ENCODE measurements around the gene TYK2. TPM values are rescaled to one million over a fixed set of nuclear protein-coding genes. Genes with fewer than 3 reads are reported as not detected.
A peak's percentile ranks its signal among the peaks of the same experiment; 100 is the strongest.
"Not testable (repeated sequence)": the region's sequence is repeated elsewhere in the genome, so short reads cannot be mapped to it uniquely, and the experiment has no call there.

The TYK2 gene
- total and polyA plus RNA-seq, 2 experiments from 2014 or later = 60.4 to 85.5 TPM

DNA sequence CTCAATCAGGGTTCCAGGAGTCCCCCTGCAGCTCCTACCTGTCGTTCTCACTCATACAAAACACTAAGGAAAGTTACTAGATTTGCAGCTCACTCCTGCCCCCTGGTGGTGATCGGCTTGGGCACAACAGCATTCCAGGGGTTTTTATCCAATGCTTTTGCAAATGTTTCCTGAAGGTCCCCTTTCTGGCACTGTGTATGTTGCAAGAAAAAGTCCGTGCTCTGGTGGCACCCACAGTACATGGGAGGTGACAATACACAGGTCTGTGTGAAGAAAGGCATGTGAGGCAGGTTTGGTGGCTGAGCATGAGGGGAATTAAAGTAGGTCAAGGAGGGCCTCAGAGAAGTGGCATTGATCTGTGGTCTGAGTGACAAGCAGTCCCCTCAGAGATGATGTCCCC is 8.6 kb upstream of the TYK2 start:
- DNase-seq = peak; percentile 73

DNA sequence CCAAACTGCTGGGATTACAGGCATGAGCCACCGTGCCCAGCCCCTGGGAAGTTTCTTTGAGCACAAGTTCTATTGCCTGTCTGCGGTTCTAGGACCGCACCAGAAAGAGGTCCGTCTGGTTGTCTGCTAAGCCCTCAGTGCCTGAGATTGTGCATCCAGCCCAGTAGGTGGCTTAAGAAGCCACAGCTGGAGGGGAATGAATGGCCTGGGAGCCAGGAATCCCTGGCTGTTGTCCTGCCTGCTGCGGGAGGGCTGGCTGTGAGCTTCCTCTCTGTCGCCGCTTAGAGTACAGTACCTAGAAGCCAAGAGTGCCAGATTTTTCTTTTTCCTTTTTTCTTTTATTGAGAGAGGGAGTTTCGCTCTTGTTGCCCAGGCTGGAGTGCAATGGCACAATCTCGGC is 4.2 kb upstream of the TYK2 start:
- Histone ChIP-seq H3K9me3 (ENCODE audit: low read depth) (no peaks in the 10 kb centered on the region), H3K9me2 (ENCODE audit: insufficient read depth) (no peaks in the 10 kb centered on the region), H3K27ac (no peak overlapping the region), H3F3A (ENCODE audit: insufficient read depth) (no peaks in the 10 kb centered on the region), H3K36me3 (ENCODE audit: low read depth) (no peaks in the 10 kb centered on the region), H3K79me2 (ENCODE audit: insufficient read depth) (peaks cover 8% of the 10 kb centered on the region), H4K20me1 (ENCODE audit: insufficient read depth) (no peaks in the 10 kb centered on the region), H2AFZ (no peak overlapping the region), H3K4me1 (ENCODE audit: insufficient read depth) (no peaks in the 10 kb centered on the region), H3K27me3 (replicated peaks; ENCODE audit: insufficient read depth) (no peaks in the 10 kb centered on the region), H3K4me2 (ENCODE audit: unreplicated experiment) (no peak overlapping the region), H3K4me3 (no peak overlapping the region), H3K9ac (no peak overlapping the region)
- no peak for DNase-seq
- 85 to 87% methylated on average over 9 of the region's 9 CpGs for WGBS, 2 experiments (ENCODE audit: low coverage in 1 of 2, low lambda C conversion rate in 2 of 2, missing lambda C conversion rate in 2 of 2)
- TF ChIP-seq EZH2 (IDR thresholded peaks at IDR 0.05; ENCODE audit: insufficient read depth, poor library complexity, severe bottlenecking) (no peak), EZH2phosphoT487 (IDR thresholded peaks at IDR 0.05; ENCODE audit: insufficient read depth, low read depth) (no peak)
- in situ Hi-C loops (cut with MboI) = loop anchor here (25.0 kb wide), 1 partner anchor 447 kb away; the partner anchor contains the start of gene OLFM2

More for the DNA sequence above, 8.6 kb upstream of the TYK2 start:
- Histone ChIP-seq H3F3A (ENCODE audit: insufficient read depth) (0 out of 2 replicates have a peak, but pooled peaks cover 6% of the 10 kb centered on the region), H3K27me3 (replicated peaks; ENCODE audit: insufficient read depth) (no peaks in the 10 kb centered on the region), H4K20me1 (ENCODE audit: insufficient read depth) (no peaks in the 10 kb centered on the region), H3K4me2 (ENCODE audit: unreplicated experiment) (no peak overlapping the region), H3K9me3 (ENCODE audit: low read depth) (no peaks in the 10 kb centered on the region), H3K79me2 (ENCODE audit: insufficient read depth) (no peaks in the 10 kb centered on the region), H3K9ac (no peak overlapping the region), H3K36me3 (ENCODE audit: low read depth) (peaks cover 6% of the 10 kb centered on the region; the same call in 1 of the 2 replicates), H3K27ac (no peak overlapping the region), H3K4me3 (no peak overlapping the region), H2AFZ (no peak overlapping the region), H3K4me1 (ENCODE audit: insufficient read depth) (no peaks in the 10 kb centered on the region), H3K9me2 (ENCODE audit: insufficient read depth) (no peaks in the 10 kb centered on the region)
- in situ Hi-C loops (cut with MboI) = loop anchor here (5.0 to 25.0 kb wide), 2 partner anchors 117 to 452 kb away; partner anchors contain the start of genes ICAM1 and OLFM2
- TF ChIP-seq EZH2phosphoT487 (IDR thresholded peaks at IDR 0.05; ENCODE audit: insufficient read depth, low read depth) (no peak), EZH2 (IDR thresholded peaks at IDR 0.05; ENCODE audit: insufficient read depth, poor library complexity, severe bottlenecking) (no peak)
- WGBS, 2 experiments (ENCODE audit: low coverage in 1 of 2, low lambda C conversion rate in 2 of 2, missing lambda C conversion rate in 2 of 2) = 0 to 2% methylated on average over 3 of the region's 3 CpGs

DNA sequence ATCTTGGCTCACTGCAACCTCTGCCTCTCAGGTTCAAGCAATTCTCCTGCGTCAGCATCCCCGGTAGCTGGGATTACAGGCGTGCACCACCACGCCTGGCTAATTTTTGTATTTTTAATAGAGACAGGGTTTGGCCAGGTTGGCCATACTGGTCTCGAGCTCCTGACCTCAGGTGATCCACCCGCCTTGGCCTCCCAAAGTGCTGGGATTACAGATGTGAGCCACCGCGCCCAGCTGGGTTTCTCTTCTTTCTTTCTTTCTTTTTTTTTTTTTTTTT is 2.8 kb upstream of the TYK2 start:
- H2AFZ ChIP-seq; H3K36me3 ChIP-seq (ENCODE audit: low read depth); H3K27me3 ChIP-seq (replicated peaks; ENCODE audit: insufficient read depth); H3K4me3 ChIP-seq; H3K4me2 ChIP-seq (ENCODE audit: unreplicated experiment); H3K9me2 ChIP-seq (ENCODE audit: insufficient read depth); H4K20me1 ChIP-seq (ENCODE audit: insufficient read depth); H3K9me3 ChIP-seq (ENCODE audit: low read depth); DNase-seq; H3F3A ChIP-seq (ENCODE audit: insufficient read depth); H3K27ac ChIP-seq; H3K4me1 ChIP-seq (ENCODE audit: insufficient read depth); H3K9ac ChIP-seq: not testable (repeated sequence)
- in situ Hi-C loops (cut with MboI) = loop anchor here (25.0 kb wide), 1 partner anchor 446 kb away; the partner anchor contains the start of gene OLFM2
- 86 to 94% methylated on average over 6 to 8 of the region's 8 CpGs for WGBS, 2 experiments (ENCODE audit: low coverage in 1 of 2, low lambda C conversion rate in 2 of 2, missing lambda C conversion rate in 2 of 2)
- peaks cover 11% of the 10 kb centered on the region for H3K79me2 ChIP-seq (ENCODE audit: insufficient read depth)

DNA sequence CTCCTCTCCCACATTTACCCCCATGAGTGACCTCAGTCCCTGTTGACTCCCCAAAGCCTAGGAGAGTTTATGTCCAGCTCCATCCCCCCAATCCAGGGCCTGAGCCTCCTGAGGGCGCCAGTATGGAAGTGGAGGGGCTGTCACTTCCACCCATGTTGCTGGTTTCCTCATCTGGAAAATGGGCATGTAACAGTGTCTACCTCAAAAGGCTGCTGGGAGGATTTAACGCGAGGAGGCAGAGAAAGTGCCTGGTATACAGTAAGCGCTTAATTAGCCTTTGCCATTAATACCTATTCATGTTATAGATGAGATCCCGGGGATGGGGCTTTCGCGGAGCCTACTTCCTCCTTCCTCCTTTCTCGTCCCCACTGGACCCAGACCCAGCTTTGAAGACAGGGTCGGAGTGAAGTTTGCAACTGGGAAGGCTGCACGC is 476 bp downstream of the TYK2 start:
- in situ Hi-C loops (cut with MboI) = loop anchor here (25.0 kb wide), 1 partner anchor 443 kb away; the partner anchor contains the start of gene OLFM2

More for the DNA sequence above, 476 bp downstream of the TYK2 start:
- Histone ChIP-seq H3K27me3 (replicated peaks; ENCODE audit: insufficient read depth) (no peaks in the 10 kb centered on the region), H3K9me2 (ENCODE audit: insufficient read depth) (no peaks in the 10 kb centered on the region), H3K9ac (peak overlapping the region; percentile 83), H3K4me3 (peak overlapping the region; percentile 85), H3K79me2 (ENCODE audit: insufficient read depth) (peaks cover 11% of the 10 kb centered on the region), H4K20me1 (ENCODE audit: insufficient read depth) (no peaks in the 10 kb centered on the region), H3K36me3 (ENCODE audit: low read depth) (0 out of 2 replicates have a peak, but pooled peaks cover 5% of the 10 kb centered on the region), H2AFZ (peak overlapping the region; percentile 87), H3K4me2 (ENCODE audit: unreplicated experiment) (peak overlapping the region; percentile 93), H3K9me3 (ENCODE audit: low read depth) (no peaks in the 10 kb centered on the region), H3K4me1 (ENCODE audit: insufficient read depth) (no peaks in the 10 kb centered on the region), H3F3A (ENCODE audit: insufficient read depth) (no peaks in the 10 kb centered on the region), H3K27ac (no peak overlapping the region; the same call in 1 of the 2 replicates)
- WGBS, 2 experiments (ENCODE audit: low coverage in 1 of 2, low lambda C conversion rate in 2 of 2, missing lambda C conversion rate in 2 of 2) = 0 to 1% methylated on average over 10 of the region's 10 CpGs
- TF ChIP-seq EZH2phosphoT487 (IDR thresholded peaks at IDR 0.05; ENCODE audit: insufficient read depth, low read depth) = no peak
- no peak for TF ChIP-seq EZH2 (IDR thresholded peaks at IDR 0.05; ENCODE audit: insufficient read depth, poor library complexity, severe bottlenecking)
- DNase-seq = peak; percentile 41
